HG02885 (cell line): ENCODE results near the gene GPAT2.
"Not testable (repeated sequence)": the region's sequence is repeated elsewhere in the genome, so short reads cannot be mapped to it uniquely, and the experiment has no call there.

Experiments
- ATAC-seq: cut with Tn5 transposase; IDR thresholded peaks from one replicate; pipeline ENCODE4 v1.9.1; 2021; ENCODE audit warnings: mild to moderate bottlenecking; ENCODE audit not compliant: unreplicated experiment, poor library complexity

Gene GPAT2

DNA sequence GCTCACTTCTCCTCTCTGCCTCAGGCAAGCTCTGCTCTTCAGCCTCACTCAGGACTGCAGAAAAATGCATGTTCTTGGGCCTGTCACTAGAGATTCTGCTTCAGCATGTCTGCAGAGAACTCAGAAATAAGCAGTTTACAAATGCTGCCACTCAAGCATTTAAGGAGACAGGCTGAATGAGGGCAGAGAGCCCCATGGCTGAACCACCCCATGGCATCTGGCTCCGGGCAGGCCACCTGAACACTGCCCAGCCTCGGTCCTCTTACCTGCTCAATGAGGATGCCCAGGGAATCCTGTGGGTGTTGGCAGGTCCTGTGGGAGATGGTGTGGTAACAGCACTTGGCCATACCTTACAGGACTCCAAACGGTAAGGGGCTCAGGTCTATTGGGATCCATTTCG, 31.2 kb upstream of the GPAT2 start:
- not testable (repeated sequence) for ATAC-seq

DNA sequence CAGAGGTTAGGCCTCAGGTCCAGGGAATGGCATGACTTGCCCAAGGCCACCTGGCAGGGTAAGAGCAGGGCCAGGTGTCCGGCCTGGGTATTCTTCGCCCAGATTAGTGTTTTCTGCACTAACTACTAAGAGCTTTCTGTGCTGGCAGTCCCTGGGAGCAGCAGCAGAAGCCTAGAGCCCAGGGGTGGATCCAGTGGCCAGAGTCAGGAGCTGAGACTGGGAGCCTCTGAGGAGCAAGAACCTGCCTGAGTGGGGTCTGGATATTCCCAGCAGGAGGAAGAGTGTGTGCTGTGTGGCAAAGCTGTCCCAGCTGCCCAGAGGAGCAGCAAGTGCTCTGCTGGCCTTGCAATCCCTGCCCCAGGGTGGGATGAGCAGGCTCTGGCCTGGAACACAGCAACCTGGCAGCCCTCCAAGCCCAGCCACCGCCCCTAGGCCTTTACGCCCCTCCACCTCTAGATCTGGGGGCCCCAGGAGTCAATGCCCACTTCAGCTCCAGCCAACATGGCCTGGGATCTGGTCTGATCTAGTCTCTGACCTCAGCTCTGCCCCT, 30.7 kb upstream of the GPAT2 start:
- ATAC-seq: no peak

DNA sequence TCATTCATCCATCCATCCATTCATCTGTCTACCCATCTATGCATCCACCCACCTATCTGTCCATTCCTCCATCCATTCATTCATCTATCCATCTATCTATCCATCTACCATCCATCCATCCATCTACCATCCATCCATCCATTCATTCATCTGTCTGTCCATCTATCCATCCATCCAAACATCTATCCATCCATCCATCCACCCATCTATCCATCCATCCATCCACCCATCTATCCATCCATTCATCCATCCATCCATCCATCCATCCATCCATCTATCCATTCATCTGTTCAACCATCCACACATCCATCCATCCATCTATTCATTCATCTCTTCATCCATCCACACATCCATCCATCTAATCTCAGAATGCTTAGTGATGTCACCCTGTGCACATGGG, 30.0 kb upstream of the GPAT2 start:
- not testable (repeated sequence) for ATAC-seq

DNA sequence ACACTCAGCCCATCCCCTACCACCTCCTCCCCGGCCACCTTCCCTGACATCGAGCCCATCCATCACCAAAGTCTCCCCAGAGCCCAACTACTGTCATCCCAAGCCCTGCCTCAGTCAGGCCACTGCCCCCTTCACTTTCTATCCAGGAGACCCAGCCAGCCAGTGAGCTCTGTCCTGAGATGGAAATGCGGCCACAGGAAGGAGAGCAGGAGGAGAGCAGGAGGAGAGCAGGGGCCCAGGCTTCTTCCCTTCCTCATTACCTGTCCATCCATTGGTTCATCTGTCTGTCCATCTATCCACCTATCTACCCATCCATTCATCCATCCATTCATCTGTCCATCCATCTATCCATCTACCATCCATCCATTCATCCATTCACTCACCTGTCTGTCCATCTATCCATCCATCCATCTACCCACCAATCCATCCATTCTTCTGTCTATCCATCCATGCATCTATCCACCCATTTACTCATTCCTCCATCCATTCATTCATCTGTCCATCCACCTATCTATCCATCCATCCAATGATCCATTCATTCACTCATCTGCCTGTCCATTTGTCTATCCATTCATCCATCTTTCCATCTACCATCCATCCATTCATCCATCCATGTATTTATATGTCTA, 29.4 kb upstream of the GPAT2 start:
- not testable (repeated sequence) for ATAC-seq

DNA sequence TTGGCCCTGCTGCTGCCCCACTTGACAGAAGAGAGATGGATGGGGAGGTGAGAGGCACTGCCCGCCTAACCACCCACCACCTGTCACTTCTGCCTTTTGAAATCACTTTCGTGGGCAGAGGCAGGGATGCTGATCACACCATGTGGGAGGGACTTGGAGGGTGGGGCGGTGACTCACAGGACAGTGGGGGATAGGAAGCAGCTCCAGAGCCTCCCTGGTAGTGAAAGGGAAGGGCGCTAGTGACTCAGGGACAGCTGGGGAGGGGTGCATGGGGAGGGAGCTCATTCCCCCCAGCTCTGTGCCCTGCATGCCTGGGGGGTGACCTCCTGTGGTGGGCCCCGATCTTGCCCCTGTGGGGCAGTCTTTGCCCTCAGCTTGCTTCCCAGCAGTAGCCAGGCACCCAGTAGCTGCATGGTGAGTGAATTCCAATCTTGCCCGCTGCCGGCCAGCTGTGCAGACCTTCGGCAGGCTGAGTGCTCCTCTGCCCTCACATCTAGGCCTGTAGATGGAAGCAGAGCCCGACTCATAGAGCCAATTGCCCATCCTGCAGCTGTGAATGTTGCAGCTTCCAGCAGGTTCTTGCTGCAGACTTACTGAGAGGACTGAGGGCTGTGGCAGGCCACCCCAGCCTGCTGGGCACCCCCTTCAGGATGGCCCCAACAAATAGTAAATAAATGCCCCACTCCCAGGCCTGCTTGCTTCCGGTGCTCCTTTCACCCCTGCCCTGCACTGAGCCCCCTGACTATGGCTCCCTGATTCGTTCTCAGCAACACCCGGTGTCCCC, 28.6 kb upstream of the GPAT2 start:
- not testable (repeated sequence) for ATAC-seq

DNA sequence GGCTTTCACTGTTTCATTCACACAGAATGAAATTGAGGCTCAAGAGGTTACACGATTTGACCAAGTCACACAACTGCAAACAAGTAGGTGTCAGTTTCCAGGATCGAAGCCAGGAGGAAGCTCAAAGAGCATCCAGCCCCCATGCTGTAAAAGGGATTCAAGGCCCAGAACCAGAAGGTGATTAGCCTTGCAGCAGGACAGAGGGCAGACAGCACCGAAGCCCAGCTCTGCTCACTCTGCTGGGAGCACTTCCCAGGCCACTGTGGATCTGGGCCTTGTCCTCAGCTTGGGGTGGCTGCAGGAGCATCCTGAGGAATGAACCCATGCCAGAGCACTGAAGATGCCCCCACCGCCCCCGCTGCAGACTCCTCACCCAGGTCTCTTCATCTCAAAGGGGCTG, 27.8 kb upstream of the GPAT2 start:
- not testable (repeated sequence) for ATAC-seq

DNA sequence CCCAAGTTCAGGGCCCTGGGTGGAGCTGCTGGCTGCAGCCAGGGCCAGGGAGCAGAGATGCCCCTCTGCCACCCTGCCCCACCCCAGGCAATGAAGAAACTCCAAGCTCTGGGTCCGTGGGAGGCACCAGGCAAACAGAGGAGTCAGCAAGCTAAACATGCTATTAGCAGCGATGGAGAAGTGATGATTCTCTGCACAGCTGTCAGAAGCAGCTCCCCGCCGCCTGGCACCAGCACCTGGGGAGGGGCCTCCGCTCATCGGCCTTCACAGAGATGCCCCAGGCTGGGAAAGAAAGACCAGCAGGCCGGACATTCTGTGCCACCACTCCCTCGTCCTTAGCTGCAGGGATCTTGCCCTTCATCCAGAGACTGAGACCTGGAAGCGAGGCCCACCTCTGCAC, 27.2 kb upstream of the GPAT2 start:
- not testable (repeated sequence) for ATAC-seq

DNA sequence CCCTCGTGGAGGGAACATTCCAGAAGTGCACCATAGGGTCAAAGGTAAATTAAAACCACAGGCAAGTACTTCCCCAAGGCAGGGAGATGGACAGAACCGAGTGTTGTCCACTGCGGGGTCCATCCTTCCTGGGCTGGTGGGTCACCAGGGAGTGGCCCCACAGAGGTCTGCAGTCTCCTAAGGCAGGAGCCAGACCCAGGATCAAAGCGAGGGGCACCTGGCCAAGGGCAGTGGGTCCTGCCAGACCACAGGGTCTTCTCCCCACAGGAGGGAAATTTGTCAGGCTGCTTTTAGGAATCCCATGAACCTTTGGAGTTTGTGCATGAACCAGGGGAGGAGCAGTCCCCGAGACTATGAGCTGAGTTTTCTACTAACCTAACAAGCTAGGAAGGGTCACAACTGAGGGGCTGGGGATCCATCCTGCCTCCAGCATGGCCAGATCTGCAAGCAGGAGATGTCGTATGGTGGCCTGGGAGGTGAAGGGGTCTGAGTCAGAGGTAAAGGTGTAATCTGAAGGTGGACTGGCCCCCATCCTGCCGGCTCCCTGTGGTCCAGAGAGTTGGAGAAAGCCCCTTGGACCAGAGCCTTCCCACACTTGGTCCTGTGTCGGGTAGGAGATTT, 26.6 kb upstream of the GPAT2 start:
- not testable (repeated sequence) for ATAC-seq

DNA sequence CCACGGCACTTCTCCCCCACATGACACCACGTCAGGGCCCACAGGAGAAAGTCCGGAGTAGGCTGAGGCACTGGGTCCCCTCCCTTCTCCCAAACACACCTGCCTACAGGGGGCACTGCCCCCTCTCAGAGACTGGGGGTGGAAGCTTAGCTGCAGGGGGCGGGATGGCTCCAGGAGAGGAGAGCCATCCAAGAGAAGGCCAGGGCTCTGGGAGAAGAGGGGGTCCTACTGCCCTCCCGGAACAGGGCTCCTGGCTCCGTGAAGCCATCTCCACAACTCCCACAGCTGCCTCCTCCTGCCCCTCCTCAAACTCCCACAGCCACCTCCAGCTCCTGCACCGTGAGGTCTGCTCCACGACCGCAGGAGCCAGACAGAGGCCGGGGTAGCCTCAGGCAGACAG, 25.6 kb upstream of the GPAT2 start:
- ATAC-seq: not testable (repeated sequence)

DNA sequence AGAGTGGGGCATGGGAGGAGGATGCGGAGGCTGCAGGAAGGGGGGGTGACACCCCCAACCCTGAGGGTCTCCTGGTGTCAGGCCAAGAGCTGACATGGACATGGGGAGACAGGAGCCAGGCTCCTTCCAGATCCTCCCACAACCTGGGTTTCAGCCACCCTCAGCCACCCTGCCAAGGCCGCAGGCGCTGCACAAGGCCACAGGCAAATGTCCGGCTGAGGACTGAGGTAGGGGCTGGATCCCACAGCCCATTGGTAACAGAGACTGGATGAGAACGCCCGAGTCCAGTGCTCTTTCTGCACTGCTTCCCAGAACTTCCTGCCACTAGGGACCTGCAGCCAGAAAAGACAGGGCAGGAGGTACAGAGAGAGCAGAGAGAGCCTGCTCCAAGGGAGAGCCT, 24.7 kb upstream of the GPAT2 start:
- not testable (repeated sequence) for ATAC-seq

DNA sequence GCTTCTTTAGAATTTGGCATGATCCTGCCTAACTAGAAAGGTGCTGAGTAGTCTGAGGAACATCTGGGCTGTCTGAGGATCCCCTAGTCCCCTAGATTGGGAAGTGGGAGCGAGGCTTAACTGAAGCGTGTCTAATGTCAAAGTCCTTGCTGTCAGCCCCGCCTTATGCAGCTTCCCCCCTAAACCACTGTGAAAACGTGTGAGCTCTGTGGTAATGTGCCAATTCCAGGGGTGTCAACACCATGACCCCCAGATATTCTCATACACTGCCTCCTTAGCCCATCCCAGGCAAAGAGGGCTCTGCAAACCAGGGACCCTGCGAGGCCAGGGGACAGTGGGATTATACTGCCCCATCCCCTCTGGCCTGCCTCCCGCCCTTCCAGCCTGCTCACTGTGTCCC, 21.1 kb upstream of the GPAT2 start:
- not testable (repeated sequence) for ATAC-seq

DNA sequence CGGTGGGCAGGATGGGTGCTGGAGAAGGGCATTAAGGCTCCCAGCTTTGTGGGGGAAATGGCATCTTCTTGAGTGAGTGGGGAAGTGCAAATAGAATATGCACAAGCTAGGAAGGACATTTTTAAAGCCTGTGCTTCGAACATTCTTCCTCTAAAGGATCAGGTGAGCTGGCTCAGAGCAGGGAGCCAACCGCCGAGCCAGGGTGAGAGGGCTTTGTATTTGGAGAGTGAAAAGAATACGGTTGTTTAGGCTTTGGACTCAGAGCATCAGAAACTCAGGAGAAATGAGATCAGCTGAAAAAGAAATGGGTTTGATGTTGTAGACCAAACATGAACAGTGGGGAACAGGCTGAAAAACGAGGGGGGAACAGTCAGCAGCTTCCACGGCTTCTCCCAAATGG, 19.8 kb upstream of the GPAT2 start:
- ATAC-seq: not testable (repeated sequence)

DNA sequence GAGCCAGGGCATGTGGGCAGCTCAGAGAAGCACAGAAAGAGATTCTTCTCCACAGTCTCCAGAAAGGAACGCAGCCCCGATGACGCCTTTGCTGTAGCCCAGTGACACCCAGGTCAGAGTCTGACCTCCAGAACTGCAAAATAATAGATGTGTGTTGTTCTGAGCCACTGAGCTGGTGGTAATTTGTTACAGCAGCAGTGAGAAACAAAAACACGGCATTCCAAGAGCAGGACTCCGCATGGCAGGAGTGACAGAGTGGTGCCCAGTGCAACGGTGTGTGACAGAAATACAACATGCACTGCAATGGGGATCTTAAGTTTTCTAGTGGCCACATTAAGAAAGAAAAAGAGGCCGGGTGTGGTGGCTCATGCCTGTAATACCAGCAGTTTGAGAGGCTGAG, 18.7 kb upstream of the GPAT2 start:
- ATAC-seq: not testable (repeated sequence)

DNA sequence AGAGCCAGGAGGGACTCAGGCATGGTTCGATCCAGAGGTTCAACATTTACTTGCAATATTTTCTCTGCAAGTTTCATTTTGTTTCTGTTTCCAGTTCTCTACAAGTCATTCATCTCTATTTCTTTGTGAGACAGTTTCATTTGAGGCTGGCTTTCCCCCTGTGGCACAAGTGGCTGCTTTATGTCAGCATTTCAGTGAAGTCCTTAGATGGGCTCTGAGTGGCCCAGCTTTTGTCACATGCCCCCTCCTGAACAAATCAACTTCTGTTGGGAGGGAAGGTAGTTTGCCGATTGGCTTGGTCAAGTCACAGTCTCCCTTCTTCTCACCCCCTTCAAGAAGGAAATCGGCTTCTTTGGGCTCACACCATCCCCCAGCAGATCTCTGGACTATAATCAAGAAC, 17.9 kb upstream of the GPAT2 start:
- not testable (repeated sequence) for ATAC-seq

DNA sequence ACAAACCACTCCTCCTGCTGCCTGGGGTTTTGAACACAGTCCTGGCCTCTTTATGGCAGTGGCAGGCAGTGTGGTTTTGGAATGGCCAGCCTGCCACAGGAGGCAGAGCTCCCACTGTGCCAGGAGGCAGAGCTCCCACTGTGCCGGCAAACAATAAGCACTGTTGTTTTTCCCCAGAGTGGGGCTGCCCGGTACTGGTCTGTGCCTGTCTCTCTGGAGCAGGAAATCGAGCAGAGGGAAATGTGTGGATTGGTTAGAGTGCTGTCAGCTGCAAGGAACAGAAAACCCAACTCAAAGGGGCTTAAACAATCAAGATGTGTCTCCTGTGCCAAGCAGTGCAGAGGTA, 15.2 kb upstream of the GPAT2 start:
- not testable (repeated sequence) for ATAC-seq

DNA sequence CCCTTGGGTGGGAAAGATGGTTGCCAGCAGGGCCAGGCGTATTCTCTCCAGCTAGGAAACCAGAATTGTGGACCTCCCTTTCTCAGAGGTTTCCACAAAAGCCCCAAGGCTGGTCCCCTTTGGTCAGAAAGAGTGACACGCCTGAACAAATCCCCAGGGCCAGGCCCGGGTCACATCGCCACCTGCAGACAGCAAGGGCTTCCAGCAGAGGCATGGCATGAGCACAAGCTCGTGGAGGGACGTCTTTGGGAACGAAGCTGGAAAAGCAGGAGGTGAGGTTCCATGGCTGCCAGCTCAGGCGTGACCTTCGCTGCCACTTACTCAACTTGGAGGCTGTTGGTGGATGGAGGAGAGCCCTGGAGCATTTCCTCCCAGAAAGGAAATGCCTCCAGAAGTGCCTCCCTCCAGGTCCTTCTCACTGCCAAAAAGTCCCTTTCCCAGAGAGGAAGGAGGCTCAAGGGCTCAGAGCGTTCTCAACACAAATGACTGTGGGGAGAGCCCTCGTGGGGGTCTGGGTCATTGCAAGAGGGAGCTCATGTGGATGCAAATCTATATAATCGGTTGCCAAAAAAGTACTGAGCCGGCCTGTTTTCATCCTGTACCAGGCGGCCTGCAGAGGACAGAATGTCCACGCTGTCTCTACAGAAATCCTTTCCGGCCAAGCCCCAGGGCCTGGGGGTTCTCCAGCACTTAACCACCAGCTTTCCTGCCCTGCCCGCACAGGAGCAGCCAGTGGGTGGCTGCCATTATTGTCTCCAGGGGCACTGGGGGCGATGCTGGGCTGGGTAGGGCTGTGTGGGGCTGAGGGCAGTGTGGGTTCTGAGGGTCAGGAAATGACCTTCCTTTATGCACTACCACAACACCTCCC, 14.6 kb upstream of the GPAT2 start:
- ATAC-seq: not testable (repeated sequence)

DNA sequence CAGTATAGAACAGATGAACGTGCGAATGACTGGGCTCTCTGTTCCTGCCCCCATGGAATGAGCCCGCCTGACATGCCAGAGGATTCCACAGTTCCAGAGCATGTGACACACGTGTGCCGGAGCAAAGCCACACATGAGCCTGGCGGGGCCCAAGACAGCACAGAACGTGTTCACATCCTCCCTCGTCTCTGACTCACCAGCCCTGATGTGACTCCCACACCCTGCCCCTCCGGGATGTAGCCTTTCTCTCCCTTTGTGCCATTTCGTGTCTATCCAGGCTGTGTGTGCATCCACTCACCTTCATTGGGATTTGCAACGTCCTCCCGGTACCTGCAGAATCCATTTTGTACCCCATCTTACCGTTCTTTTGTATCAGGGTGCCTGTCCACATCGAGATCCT, 838 bp upstream of the GPAT2 start:
- ATAC-seq: not testable (repeated sequence)

DNA sequence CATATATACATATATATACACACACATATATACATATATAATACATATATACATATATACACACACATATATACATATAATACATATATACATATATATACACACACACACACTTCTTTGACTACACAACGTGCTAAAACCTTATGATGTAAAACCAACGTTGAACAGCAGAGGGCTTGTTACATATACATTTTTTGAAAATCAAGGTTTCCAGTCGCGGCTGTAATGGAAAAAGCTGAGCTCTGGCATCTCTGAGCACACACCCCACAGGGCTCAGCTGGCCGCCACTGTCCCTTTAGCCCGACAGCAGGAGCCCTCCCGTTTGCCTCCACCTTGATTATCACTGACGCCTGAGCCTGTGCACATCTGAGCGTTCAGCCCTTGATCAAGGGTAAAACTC, 719 bp downstream of the GPAT2 start:
- not testable (repeated sequence) for ATAC-seq

DNA sequence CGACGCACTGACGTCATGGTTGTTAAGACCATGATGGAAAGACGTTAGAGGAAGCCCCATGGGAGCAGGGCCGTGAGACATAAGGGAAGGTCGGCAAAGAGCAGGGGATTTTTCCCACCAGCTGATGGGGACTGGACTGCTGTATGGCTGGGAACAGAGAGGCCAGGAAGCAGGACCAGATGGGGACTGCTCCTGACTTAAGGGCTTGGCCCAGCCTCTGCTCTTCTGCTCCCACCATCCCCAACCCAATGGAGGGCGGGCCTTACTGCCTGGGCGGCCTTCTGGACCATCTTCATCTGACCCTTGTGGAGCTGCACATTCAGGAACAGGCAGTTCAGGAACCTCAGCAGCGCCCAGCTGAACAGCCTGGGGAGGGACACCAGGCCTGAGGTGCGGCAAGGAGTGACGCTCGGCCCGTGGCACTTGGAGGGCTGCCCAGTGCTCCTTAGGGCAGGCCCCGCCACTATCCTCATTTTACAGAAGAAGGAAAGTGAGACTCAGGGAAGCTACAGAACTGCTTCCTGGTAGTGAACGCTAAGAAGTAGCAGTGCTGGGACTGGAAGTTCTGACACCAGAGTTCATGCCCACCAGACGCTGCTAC, 6.9 kb downstream of the GPAT2 start:
- ATAC-seq: not testable (repeated sequence)

DNA sequence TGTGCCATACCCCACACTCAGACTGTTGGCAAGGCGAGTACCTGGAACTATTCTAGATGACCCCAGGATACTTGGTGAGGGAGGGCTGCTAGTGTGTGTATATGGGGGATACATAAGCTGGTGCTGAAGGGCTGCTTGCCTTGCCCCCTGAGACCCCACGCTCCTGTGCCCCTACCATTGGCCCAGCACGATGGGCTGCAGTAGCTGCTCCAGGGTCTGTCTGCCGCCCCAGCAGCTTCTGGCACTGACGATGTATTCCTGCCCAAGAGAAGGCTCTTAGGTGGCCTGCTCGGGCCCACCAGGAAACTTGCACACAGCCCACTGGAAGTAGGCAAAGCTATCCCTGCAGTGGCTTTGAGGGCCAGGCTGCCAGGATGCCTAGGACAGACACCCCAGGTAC, 9.0 kb downstream of the GPAT2 start:
- ATAC-seq: not testable (repeated sequence)
